Spleen (tissue), 11 donors: ENCODE measurements around the gene JCHAIN. TPM values are rescaled to one million over a fixed set of nuclear protein-coding genes. Genes with fewer than 3 reads are reported as not detected.
A peak's percentile ranks its signal among the peaks of the same experiment; 100 is the strongest.
"Not testable (repeated sequence)": the region's sequence is repeated elsewhere in the genome, so short reads cannot be mapped to it uniquely, and the experiment has no call there.

Experiments
- DNase-seq: peaks from one replicate; pipeline ENCODE4 v3.0.0-alpha.2; 2020
- H3K27ac ChIP-seq, 8 donors: fragments of 200-600 bp; sonication (generic) in 7 of 8; 1 replicate in 4 of 8; 2 replicates in 4 of 8; pipeline versions ENCODE4 v1.5.0 to v1.8.0; 2016 to 2021; ENCODE audit warnings: inconsistent platforms in 4 of 8, mild to moderate bottlenecking in 4 of 8, moderate library complexity in 1 of 8
- H3K27me3 ChIP-seq, 7 donors: fragments of 200-600 bp; sonication (generic) in 6 of 7; replicated peaks in 1 of 7; 1 replicate in 4 of 7; 2 replicates in 3 of 7; pipeline versions ENCODE4 v1.5.0 to v1.8.0; 2016 to 2021; ENCODE audit warnings: inconsistent platforms in 3 of 7, mild to moderate bottlenecking in 1 of 7
- H3K36me3 ChIP-seq, 6 donors: fragments of 200-600 bp; sonication (generic) in 5 of 6; 1 replicate in 4 of 6; 2 replicates in 2 of 6; pipeline versions ENCODE4 v1.5.0 to v1.8.0; 2016 to 2021; ENCODE audit warnings: inconsistent platforms in 2 of 6
- H3K4me1 ChIP-seq, 6 donors: fragments of 200-600 bp; sonication (generic) in 5 of 6; 1 replicate in 3 of 6; 2 replicates in 3 of 6; pipeline versions ENCODE4 v1.5.0 to v1.8.0; 2016 to 2021; ENCODE audit warnings: inconsistent platforms in 3 of 6
- H3K4me3 ChIP-seq, 8 donors: fragments of 200-600 bp; sonication (generic) in 7 of 8; 1 replicate in 4 of 8; 2 replicates in 4 of 8; pipeline versions ENCODE4 v1.5.0 to v1.8.0; 2016 to 2021; ENCODE audit warnings: inconsistent platforms in 4 of 8, mild to moderate bottlenecking in 4 of 8, moderate library complexity in 2 of 8
- H3K9me3 ChIP-seq, 8 donors: fragments of 200-600 bp; sonication (generic) in 7 of 8; 1 replicate in 4 of 8; 2 replicates in 4 of 8; pipeline versions ENCODE4 v1.5.0 to v1.8.0; 2016 to 2021; ENCODE audit warnings: inconsistent platforms in 4 of 8
- POLR2A ChIP-seq, 3 donors: fragments of 450-650 bp; IDR thresholded peaks; one replicate each; pipeline ENCODE4 v1.5.1; 2017; ENCODE audit warnings: antibody characterized with exemption in 3 of 3, mild to moderate bottlenecking in 1 of 3
- POLR2AphosphoS5 ChIP-seq, 3 donors: sonication (generic); formaldehyde crosslinking; IDR thresholded peaks; one replicate each; pipeline ENCODE4 v1.5.1; 2017; ENCODE audit warnings: antibody characterized with exemption in 3 of 3
- WGBS, 5 donors: extraction: QIAGEN DNeasy Blood & Tissue Kit in 3 of 5; methylation state at CpG; one replicate each; pipeline versions ENCODE4 v1.1.5 to v1.1.7; 2013 to 2018; 5-methylcytosine and 5-hydroxymethylcytosine counted together
- intact Hi-C: fragments of 100-400 bp; cut with DNase I; formaldehyde crosslinking; loops from one replicate; pipeline ENCODE4 v1.15.0; 2023; ENCODE audit warnings: low total_unique reads
- polyA plus RNA-seq, 3 donors: library from polyadenylated mRNA; stranded (reverse); fragments of 200-250 nt; gene quantifications; one replicate each; pipeline ENCODE4 v1.2.1, GENCODE V29; 2013
- total RNA-seq, 7 donors: library from RNA; depleted of rRNA in 3 of 7; stranded (reverse); fragments of >200 nt in 3 of 7; fragmentation: NEBNext Ultra II Directional in 4 of 7; extraction: Animal tissue kit (Norgen Biotek cat#: 25700) in 4 of 7; gene quantifications; one replicate each; pipeline versions ENCODE4 v1.1.0 to v1.2.1, GENCODE V29; 2016 to 2021
- TF ChIP-seq, protein P1 (sequence below), 11 experiments: fragments of 200-600 bp in 7 of 11; fragments of 450-650 bp in 4 of 11; sonication (generic) in 4 of 11; IDR thresholded peaks in 8 of 11; conservative IDR thresholded peaks in 3 of 11; 1 replicate in 7 of 11; 2 replicates in 4 of 11; pipeline versions ENCODE4 v1.4.0 to v1.8.0; 2016 to 2021; ENCODE audit warnings: antibody characterized with exemption in 11 of 11, inconsistent platforms in 4 of 11, mild to moderate bottlenecking in 1 of 11
- donor health status: healthy with polysubstance abuse.
- donor health status: DM: no; HTN: no; CAD: no; lungs with moderate emphysema.
- donor health status: DM: no; HTN: no; CAD: no.
- donor health status: Bipolar disorder and iron deficiency.
- donor health status: healthy.
- donor health status: DM: no; HTN: no; CAD: no.
- donor health status: DM: yes; HTN: yes; CAD: no.

JCHAIN gene
- total and polyA plus RNA-seq, 10 donors = 64.8 to 1,125 (median 383) TPM

DNA sequence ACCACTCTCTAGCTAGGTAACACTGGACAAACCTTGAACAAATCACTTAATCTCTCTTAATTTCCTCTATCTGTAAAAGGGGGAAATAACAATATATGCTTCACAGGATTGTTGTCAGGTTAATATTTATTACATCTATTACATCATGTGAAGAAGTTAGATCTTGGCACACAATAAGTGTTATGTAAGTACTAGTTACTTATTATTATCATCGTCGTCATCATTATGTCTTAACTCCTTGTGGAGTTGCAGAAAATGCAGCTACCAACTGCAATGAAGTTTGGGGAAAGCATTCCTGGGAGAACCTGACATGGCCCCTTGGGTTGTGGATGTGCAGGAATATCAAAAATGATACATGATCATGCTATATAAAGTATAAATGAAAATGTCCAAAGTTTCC, 4.8 kb upstream of the JCHAIN start:
- Histone ChIP-seq H3K4me1 (peaks cover 0 to 39% (median 6%) of the 10 kb centered on the region in 6 donors), H3K27ac (no peak overlapping the region), H3K36me3 (no peaks in the 10 kb centered on the region), H3K9me3 (no peaks in the 10 kb centered on the region), H3K4me3 (no peak overlapping the region), H3K27me3 (no peaks in the 10 kb centered on the region)
- TF ChIP-seq POLR2A (IDR thresholded peaks at IDR 0.05) = no peak
- TF ChIP-seq POLR2AphosphoS5 (IDR thresholded peaks at IDR 0.05) = no peak
- TF ChIP-seq, protein P1, sequence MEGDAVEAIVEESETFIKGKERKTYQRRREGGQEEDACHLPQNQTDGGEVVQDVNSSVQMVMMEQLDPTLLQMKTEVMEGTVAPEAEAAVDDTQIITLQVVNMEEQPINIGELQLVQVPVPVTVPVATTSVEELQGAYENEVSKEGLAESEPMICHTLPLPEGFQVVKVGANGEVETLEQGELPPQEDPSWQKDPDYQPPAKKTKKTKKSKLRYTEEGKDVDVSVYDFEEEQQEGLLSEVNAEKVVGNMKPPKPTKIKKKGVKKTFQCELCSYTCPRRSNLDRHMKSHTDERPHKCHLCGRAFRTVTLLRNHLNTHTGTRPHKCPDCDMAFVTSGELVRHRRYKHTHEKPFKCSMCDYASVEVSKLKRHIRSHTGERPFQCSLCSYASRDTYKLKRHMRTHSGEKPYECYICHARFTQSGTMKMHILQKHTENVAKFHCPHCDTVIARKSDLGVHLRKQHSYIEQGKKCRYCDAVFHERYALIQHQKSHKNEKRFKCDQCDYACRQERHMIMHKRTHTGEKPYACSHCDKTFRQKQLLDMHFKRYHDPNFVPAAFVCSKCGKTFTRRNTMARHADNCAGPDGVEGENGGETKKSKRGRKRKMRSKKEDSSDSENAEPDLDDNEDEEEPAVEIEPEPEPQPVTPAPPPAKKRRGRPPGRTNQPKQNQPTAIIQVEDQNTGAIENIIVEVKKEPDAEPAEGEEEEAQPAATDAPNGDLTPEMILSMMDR (IDR thresholded peaks at IDR 0.05 in 8 of 11, conservative IDR thresholded peaks at IDR 0.05 in 3 of 11) = no peak
- DNase-seq = no peak
- WGBS, 5 donors = 56 to 81% (median 64%) methylated on average over 2 of the region's 2 CpGs
- intact Hi-C loops = no loop called here

DNA sequence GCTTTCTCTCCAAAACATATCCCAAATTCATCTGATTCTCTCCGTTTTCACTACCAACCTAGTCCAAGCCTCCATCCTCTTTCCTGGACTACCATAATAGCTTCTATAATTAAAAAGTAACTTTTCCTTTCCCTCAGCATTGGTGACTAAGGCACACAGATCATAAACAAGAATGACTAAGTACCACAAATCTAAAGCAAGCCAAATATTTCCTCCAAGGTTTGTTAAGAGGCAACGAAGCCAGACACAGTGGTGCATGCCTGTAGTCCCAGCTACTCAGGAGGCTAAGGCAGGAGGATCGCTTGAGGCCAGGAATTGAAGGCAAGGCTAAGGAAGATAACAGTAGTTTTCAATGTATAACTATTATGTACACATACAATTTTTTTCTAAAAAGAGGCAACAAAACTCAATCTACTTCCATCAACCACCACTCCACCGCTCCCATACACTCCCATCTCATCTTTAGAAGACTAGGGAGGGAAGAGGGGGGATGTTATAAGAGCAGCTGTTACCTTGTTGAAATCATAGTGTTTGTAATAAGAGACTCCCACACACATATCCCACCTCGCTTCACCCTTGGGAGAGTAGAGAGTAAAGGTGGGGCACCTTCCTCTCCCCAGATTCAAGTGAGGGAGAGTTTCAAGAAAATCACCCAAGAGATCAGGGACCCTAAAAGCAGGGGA, 4.2 kb upstream of the JCHAIN start:
- TF ChIP-seq POLR2A (IDR thresholded peaks at IDR 0.05) = no peak
- TF ChIP-seq, protein P1 (IDR thresholded peaks at IDR 0.05 in 8 of 11, conservative IDR thresholded peaks at IDR 0.05 in 3 of 11) = no peak
- TF ChIP-seq POLR2AphosphoS5 (IDR thresholded peaks at IDR 0.05) = no peak
- no peak for DNase-seq
- no peaks in the 10 kb centered on the region for H3K27me3 ChIP-seq
- H3K9me3 ChIP-seq = no peaks in the 10 kb centered on the region
- WGBS, 5 donors = 84 to 95% (median 85%) methylated on average over 5 of the region's 5 CpGs
- H3K36me3 ChIP-seq = no peaks in the 10 kb centered on the region
- intact Hi-C loops = no loop called here
- H3K4me1 ChIP-seq = peaks cover 3 to 42% (median 6%) of the 10 kb centered on the region in 6 donors
- no peak overlapping the region for H3K27ac ChIP-seq
- H3K4me3 ChIP-seq = no peak overlapping the region

DNA sequence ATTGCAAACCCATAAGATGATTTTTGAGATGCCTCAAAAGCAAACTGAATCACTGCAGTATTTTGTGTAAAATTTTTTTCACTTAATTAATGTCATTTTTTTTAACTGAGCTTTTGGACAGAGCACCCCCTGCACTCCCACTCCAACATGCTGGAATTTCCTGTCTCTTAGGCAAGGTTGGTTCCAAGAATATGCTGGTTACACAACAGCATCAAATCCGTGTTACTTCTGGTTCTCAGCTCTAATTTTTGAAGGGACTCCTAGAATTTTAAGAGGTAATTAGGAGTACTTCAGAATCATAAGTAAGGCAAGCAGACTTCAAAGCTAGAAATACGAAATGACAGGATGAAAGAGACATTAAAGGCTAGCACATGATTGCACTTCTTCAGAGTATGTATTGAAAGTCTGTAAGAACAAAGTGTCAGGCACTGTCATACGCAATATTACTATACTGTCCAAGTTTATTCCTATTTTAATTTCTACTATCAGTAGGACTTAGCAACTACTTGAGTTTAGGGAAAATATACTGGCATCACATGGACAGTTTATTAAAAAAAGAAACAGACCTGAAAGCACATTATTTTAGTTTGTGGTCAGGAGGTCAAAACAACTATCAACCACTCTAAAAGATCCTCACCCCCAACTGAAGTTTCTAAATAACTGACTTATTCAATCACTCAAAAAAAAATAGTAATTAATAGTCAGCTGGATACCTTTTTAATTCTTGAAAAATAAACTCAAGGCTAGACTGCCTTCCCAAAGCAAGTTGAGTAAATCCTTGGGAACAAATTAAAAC, 1.6 kb upstream of the JCHAIN start:
- Histone ChIP-seq H3K36me3 (no peaks in the 10 kb centered on the region), H3K4me3 (no peak overlapping the region), H3K27me3 (no peaks in the 10 kb centered on the region), H3K9me3 (no peaks in the 10 kb centered on the region), H3K27ac (peak overlapping the region in 5 of 8 donors; percentile 22 to 55 (median 44)), H3K4me1 (peaks cover 3 to 49% (median 6%) of the 10 kb centered on the region in 6 donors)
- DNase-seq = no peak
- TF ChIP-seq POLR2AphosphoS5 (IDR thresholded peaks at IDR 0.05) (no peak), POLR2A (IDR thresholded peaks at IDR 0.05) (no peak)
- TF ChIP-seq, protein P1 (IDR thresholded peaks at IDR 0.05 in 8 of 11, conservative IDR thresholded peaks at IDR 0.05 in 3 of 11) = no peak
- 37 to 55% (median 53%) methylated on average over 3 of the region's 3 CpGs for WGBS, 5 donors
- intact Hi-C loops = no loop called here

DNA sequence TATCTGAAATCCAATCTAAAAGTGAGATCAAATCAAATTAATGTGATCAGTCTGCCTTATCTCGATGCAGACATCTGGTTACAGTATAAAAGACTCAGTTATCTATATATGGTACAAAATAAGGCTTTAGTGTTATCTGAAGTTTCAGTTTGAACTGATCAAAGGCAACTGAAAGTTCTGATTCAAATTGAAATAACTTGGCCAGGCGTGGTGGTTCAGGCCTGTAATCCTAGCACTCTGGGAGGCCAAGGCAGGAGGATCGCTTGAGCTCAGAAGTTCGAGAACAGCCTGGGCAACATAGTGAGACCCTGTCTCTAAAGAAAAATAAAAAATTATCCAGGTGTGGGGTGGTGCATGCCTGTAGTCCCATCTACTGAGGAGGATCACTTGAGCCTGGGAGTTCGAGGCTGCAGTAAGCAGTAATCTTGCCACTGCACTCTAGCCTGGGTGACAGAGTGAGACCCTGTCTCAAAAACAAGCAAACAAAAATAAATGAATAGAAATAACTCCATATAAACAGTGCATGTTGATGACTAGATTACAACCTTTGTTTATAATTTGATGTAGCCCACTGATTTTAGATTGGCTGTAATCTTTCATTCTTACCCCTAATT, 4.9 kb downstream of the JCHAIN start:
- H3K27me3 ChIP-seq, H3K9me3 ChIP-seq, H3K27ac ChIP-seq, H3K36me3 ChIP-seq, intact Hi-C loops, DNase-seq: not testable (repeated sequence)
- Histone ChIP-seq H3K4me1 (peaks cover 0 to 21% (median 3%) of the 10 kb centered on the region in 6 donors), H3K4me3 (peak overlapping the region in 1 of 8 donors; percentile 2)
- 77 to 82% (median 79%) methylated on average over 5 of the region's 5 CpGs for WGBS, 5 donors
